T-helper 1 cell (primary cell): Measurements from ENCODE around the gene PPP2R2C.

ENCODE experiments used
- DNase-seq, 5 donors: peaks; one replicate each; pipeline ENCODE4 v3.0.0-alpha.2; 2012 to 2020

PPP2R2C gene

DNA sequence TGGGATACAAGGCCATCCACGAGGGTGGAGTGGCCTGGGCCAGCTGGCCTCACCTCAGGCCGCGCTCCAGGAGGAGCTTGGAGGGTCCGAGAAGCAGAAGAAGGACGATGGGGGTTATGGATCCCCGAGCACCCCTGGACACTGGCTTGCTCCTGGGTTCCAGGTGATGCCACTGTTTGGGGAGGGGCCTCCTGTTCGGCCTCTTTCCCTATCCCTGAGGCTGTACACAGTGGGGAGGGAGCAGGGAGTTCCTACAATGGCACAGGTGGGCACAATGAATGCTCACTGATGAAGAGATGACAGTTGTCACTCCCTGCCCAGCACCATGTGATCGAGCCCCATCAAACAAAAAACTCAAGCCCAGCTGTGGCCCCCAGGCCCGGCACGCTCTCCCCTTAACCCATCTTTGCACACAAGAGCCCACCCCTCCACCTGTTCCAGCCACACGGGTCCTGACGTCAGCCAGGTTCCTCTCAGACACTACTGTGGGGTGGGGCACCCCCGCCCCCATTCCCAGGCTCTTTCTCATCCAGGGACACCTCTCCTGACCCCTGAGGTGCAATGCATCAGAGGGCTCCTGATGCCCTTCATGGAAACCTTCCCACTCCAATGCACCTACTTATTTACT, 132.5 kb downstream of the PPP2R2C start:
- DNase-seq: no peak

DNA sequence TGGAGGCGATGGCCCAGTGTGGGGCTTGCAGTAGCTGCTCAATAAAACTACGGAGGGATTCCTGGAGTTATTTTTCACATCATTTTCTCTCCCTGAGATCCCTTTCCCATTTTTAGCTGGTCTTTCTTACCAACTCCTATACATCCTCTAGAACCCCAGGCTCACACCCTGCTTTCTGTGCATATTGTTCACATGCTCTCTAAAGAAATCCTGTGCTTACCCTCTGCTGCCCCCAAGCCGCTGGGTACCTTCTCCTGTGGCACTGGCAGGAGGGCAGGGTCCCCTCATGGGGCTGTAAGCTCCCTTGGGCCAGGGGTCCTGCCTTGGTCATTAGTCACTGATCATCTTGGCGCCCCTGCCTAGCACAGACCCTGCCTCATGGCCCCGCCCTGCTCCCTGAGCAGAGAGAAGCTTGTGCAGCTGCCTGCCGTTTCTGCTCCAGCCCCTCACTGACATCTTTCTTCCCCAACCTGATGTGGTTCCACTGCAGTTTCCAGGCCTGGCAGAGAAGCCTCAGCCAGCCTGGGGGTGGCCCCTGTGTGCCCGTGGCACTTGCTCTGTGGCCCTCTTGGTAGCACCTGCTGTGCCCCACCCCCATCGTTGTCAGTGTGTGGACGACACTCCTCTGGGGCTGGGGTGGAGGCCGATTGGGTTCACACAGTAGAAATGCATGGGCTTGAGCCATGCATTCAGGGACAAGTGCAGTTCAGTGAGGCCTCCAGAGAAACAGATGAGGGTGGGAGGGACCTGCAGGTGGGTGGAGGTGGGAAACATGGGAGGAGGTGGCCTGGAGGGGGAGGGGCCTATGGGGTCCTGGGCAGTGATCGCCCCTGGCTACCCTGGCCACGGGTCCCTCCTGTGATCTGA, 133.2 kb downstream of the PPP2R2C start:
- DNase-seq: no peak

DNA sequence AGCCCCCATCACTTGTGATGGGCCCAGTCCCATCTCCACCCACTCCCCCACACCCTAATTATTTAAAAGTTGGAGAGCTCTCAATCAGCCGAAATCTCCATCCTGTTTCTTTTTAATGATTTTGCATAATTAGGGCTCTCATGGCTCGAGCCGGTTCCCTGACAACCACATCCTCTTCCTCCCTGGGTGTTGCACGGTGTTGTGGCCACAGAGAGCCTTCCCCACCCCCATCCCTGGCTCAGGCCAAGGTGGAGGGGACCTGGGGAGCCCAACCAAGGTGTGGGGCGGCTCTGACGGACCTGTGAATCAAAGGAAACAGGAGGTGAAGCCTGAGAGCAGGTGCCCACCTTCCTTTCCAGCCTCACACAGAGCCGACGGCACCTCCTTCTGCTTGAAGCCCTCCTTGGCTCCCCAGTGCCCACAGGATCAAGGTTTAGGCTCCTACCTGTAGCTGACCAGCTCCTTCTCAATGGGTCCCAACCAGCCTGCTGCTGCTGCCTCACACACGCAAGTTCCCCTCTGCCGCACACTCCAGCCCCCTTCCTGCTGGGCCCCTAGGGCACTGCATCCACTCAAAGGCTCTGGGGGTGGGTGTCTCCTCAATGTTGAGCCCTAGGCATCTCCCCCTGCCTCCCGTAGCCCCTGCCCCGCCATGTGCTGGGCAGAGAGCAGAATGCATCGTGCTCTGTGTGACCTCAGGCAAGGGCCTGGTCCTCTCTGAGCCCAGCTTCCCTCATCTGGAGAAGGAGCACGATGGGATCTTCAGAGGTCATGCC, 134.1 kb downstream of the PPP2R2C start:
- peak in 1 of 5 donors; percentile 75 for DNase-seq

DNA sequence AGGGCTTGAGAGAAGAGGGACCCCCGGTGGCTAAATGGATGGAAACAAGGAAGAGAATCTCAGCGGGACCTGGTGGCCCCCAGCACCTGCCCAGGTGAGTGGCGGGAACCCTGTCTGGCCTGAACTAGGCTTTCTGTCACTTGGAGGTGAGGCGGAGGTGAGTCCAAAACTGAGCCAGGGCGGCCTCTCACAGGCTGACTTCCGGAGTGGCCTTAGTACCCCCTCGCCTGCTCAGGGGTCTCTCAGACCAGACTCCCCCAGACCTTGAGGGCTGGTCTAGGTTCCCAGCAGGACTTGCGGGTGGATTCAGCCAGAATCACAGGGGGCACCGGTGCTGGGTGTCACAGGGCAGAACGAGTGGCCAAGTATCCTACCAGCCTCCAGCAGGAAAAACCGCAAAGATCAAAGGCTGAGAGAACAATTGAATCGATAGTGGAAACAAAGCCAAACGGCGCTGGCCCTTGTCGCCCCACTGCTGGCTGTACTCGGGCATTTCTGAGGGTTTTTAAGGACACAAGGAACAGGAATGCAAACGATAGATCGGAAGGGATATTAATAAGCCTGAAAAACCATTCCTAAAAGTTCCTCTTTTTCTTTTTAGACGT, 135.0 kb downstream of the PPP2R2C start:
- DNase-seq: no peak

DNA sequence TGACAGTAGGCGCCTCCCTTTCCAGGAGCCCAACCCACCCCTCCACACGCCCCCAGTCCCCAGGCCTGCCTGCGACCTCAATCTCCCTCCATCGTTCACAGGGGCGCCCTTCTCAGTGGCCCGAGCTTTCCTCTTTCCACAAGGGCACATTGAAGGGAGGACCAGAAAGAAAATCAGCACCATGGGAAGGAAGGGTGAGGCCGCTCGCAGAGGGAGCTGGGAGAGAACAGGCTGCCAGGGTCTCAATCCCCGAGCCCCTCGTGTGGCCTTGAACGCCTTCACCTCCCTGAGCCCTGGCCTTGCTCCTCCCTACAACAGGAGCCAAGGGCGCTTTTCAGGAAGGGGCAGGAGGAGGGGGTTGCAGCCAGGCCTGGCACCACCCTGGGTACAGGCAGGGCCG, 136.2 kb downstream of the PPP2R2C start:
- no peak for DNase-seq

DNA sequence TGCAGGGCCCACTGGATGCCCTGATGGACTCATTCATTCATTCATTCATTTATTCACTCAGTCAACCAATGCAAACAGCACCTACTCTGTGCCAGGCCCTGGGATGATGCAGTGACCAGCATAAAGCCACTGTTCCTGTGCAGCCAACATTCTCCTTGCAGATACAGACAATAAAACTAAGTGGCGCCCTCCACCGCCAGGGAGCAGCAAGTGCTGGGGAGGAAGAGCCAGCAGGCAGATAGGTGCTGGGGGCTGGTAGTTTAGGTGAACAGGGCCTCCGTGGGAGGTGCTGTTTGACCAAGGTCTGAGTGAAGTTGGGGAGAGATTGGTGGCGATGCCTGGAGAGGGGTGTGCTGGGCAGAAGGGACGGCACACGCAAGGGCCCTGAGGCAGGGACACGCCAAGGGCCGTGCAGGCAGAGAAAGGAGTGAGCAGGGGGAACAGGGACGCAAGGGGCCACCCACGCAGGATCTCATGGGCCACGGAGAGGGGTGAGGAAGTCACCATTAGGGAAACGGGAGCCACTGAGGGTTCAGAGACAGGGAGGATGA, 137.3 kb downstream of the PPP2R2C start:
- no peak for DNase-seq

DNA sequence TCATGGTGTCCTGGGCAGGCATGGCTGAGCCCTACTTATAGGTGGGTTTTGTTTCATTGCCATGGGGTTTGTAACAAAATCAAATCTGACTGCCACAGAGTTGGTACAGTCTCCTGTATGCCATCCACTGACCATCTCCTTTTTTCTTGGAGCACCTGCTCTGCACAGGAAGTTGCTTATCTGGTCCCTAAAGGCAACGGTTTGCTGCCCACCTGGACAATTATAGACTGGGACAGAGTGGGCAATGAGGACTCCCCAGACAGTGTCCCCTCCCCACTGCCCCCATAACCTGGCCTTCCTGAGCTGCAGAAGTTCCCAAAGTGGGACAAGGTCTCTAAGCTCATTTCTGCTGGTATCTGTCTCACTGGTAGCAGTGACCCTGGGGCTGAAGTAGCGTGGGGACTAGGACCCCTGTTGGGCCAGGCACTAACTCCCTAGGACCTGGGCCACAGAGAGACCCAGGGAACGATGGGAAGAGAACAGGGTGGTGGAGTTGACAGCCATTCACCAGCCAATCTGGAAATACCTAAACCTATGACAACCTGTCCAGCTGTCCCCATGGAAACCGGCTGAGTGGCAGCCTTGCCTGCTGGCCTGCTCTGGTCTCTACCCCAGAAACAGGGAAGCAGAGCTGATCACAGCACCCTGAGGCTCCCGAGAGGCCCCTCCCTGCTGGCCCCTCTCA, 138.1 kb downstream of the PPP2R2C start:
- no peak for DNase-seq

DNA sequence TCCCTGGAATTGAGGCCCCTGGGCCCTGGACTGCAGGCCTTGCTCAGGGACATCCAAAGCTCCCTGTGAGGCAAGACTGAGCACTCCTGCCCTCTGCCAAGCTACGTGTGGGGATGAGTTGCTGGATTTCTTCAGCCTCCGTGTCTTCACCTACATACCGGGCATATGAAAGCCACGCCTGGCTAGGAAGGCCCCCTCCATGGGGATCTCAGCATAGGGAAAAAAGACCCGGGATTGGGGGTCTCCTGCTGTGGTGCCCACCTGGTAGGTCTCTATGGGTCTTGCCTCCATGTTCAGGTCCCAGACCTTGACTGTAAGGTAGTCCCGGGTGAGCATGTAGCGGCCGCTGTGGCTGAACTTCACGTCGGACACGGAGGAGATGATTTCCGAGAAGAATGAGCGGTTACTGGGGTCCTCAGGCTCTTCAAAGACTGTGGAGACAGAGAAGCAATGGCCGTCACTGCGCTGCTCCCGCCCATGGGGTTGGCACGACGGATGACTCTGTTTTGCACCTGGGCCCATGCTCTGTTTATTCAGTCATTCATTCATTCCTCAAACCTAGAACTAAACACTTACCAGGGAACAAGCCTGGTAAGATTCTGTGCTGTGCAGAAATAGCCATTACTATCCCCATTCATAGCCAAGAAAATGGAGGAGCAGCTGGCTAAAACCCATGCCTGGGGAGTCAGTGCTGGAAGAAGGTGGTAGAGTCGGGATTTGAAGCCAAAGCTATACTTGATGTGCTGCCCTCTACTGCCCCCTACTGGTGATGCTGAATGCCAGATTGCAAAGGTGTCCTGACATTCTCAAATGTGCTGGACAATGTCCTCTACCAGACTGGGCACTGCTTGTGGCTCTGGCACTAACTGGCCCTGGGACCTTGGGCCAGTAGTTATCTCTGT, 138.9 kb downstream of the PPP2R2C start:
- peak in 1 of 5 donors; percentile 25 for DNase-seq

DNA sequence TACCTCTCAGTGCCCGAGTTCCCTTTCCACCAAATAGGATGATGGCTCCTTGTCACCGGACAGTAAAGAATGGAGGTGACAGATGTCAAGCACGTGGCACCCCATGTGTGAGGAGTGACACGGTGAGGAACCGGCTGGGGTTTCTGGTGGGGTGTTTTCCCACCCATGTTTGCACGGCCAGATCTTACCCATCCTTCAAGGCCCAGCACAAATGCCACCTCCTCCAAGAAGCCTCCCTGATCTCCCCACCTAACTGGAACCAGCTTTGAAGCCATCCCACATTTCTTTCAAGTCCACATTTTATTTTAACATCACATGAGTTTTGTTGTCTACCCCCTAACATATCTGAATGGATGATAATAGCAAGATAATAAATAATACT, 139.8 kb downstream of the PPP2R2C start:
- no peak for DNase-seq

DNA sequence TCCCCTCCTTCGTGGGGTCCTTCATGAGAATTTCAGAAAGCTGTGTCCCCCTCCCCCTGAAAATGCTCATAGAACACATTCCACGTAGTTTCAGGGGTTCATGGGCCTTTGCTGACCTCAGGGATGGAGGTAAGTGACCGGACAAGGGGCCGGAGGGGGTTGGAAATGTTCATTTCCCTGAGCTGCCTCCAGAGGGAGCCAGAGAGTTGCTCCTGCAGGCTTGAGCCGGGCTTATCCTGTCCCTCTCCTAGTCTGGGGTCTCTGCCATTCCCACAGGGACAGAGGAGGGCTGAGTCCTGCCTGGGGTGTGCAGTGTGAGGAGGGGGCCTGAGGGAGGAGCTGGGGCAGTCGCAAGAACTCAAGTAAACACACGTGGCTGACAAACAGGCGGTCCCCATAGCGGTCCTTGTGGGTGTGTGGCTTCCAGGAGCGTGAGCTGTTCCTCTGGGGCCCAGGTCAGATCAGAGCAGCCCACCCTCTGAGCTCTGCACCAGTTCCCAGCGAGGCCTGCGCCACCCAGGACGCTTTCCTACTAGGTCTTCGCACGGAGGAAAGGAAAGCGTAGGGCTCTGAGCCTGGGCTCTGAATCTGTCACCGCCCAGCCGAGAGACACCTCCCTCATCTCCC, 140.3 kb downstream of the PPP2R2C start:
- DNase-seq: no peak

DNA sequence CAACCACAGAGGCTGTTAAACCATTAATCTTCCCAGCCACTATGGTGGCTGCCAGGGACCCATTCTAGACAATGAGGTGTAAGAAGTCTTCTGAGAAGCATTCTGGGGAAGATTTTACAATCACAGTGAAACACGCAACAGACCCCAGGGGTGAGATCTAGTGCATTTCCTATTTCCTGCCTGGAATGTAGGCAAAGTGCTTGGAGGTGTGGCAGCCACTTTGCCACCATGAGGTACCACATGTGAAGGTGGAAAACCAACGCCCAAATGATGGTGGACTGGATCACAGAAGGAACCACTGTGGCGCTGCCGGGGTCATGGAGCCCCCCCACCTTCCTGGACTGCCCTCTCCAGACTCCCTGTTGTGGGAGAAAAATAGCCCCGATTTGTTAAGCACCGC, 140.9 kb downstream of the PPP2R2C start:
- no peak for DNase-seq

DNA sequence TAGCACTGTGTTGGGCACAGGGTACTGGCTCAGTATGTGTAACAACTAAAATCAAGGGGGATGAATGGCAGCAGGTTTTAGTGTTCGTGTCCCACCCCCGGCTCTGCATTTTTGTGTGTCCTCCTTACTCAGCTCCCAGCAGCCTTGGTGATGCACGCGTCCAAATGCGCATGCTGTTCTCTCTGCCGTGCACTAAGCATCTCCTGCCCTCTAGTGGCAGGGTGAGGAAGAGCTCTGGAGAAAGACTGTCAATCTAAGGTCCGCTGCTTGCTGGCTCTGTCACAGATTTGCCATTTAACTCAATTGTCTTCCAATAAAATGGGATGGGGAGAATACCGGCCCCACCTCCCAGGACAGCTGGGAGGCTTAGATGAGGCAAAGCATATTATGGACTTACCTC, 141.4 kb downstream of the PPP2R2C start:
- peak in 1 of 5 donors; percentile 39 for DNase-seq

DNA sequence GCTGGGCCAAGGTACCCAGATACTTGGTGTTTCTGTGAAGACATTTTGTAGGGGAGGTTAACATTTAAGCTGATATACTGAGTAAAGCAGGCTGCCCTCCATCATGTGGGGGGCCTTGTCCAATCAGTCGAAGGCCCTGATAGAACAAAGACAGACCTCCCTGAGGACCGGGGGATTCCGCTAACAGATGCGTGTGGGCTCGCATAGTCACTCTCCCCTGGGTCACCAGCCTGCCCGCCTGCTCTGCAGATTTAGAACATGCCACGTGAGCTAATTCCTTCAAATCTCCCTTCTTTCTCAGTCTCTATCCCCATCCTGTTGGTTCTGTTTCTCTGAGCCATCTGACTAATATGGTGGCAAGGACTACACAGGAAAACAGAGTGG, 142.0 kb downstream of the PPP2R2C start:
- no peak for DNase-seq

DNA sequence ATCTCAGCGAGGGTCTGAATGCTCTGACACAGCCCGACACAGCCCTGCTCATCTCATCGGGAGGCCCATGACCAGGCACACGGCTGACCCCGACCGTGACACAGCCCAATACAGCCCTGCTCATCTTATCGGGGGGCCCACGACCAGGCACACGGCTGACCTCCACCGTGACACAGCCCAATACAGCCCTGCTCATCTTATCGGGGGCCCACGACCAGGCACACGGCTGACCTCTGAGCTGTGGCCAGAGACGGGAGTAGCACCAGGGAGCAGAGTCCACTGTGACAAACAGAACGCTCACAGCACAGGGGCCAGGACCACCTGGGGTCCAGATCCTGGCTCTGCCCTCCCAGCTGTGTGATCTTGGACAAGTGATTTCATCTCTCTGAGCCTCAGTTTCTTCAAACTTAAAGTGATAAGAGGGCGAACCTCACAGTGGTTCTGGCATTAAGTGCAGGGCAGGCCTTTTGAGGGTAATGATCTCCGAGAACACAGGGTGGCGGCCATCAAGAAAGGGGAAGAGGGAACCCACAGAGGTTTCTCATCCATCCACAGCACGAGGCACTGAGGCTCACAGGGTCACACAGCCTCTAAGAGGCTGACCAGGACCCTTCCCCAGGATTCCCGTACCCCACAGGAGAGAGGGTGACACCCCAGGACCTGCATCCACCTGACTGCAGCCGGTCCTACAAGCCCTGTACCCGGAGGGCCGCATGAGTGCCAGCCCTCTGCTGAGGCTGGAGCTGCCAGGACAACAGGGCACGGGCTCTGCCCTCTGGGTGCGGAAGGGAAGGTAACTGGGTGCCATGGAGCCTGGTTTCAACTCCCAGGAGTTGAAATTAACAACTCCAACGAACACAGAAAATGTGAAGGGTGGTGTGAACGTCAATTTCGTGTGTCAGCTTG, 142.7 kb downstream of the PPP2R2C start:
- no peak for DNase-seq

DNA sequence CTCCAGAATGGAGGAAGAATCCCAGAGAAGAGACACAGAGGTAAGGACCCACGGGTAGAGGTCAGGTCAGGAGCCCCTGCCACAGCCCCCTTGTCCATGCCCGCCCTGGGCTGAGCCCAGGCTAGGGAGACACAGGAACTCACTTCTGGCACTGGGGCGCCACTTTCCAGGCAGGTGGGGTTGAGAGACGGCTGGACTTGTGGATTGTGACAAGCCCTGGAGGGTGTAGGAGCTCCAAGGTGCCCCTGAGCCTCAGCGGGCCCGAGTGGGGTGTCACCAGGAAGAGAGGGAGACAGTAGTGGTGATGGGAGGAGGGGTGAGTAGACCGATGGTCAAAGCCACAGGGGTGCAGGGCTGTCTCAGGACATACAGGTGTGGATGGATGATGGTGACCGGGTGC, 143.9 kb downstream of the PPP2R2C start:
- DNase-seq: no peak

DNA sequence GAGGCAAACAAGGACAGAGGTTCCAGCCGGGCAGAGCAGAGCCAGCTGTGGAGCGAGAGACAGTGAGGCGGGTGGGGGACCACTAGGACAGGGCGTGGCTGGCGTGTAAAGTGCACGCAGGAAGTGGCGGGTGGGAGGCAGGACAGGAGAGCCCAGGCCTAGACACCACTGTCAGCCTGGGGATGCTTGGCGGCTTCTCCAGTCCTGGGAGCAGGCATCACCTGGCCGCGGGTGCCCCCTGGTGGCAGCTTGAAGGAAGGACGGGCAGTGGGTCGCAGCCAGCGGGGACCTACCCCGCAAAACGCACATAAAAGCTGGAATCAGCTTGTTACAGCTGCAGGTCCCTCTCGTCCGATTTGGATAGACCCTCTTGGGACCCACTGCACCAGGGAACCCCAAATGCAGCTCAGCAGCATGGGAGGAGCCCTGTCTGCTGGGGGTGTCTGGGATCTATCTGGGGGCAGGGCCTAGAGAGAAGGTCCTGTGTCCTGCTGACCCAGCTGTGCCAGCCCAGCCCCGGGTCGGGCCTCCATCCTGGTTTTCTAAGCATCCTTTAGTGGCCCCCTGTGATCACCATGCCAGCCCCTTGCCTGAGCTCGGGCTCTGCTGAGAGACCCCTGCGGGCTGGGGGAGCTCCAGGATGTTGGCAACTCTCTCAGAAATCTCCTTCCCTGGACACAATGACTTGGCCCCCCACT, 145.0 kb downstream of the PPP2R2C start:
- DNase-seq: peak; percentile 47 to 72 (median 64)

DNA sequence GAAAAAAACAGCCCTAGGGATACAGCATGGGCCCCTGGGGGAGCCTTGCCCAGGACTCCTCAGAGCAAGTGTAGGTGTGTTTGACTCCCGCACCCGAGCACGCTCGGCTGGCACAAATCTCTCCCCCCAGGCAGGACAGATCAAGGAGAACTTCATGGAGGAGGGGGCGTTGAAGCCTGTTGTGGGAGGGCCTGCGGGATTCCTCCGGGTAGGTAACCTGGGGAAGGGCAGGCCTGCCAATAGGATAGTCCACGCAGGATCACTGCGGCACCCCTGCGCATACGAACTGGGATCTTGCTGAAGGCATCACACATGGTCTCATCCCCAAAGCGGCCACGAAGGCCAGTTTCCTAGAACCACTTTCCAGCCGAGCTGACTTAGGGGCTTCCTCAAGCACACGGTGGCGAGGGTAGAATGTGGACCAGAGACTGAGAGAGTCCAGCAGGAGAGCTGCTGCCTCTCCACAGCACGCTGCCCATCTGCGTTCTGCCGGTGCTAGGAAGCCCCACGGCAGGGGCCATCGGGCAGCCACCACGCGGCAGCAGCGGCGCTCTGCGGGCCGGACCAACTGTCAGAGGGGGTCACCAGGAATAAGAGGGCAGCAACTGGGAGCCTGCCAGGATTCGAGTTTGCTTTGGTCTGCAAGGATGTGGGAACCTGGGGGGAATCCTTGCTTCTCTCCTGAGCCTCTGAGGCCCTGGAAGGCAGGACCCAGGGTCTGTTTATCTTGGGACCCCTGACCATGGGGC, 145.9 kb downstream of the PPP2R2C start:
- no peak for DNase-seq

DNA sequence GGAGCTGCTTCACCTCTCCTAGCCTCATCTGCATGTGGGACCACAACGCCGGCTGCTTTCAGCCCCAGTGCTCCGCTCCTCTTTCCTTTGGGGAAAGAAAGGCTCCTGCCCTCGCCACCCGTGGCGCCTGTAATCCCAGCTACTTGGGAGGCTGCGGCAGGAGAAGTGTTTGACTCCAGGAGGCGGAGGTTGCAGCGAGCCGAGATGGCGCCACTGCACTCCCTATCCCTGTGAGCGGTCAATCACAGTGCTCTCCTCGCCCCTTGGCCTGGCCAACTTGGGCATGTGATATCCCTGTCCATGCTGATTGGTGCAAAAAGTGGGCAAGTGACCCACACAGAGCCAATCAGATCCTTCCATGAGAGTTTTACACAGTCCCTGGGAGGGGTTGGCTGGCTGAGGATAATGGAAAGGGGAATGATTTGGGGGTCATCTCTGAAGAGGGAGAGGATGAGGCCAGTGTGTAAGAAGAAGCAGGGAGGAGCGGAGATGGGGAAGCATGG, 146.6 kb downstream of the PPP2R2C start:
- DNase-seq: no peak
